OCI-LY7 (cell line): ENCODE results near the gene GABRR2.

ENCODE experiments used
- CTCF ChIP-seq: fragments of 200-600 bp; sonication (generic); conservative IDR thresholded peaks from 2 replicates; pipeline ENCODE4 v1.5.1; 2014; ENCODE audit warnings: mild to moderate bottlenecking, antibody characterized with exemption, low read length, moderate library complexity, mixed read lengths
- EZH2phosphoT487 ChIP-seq: fragments of 200-600 bp; sonication (generic); IDR thresholded peaks from 2 replicates; pipeline ENCODE4 v1.6.1; 2018; ENCODE audit warnings: low read depth, borderline replicate concordance, mild to moderate bottlenecking, mixed run types, antibody characterized with exemption, low read length, moderate library complexity, mixed read lengths

- TF ChIP-seq CTCF (no peak), EZH2phosphoT487 (no peak)
These were observed 46.1 kb upstream of the GABRR2 start for GRCh38 chr6:89361171-89361570.
